ENCODE results near the gene ADH4. TPM values are rescaled to one million over a fixed set of nuclear protein-coding genes. Genes with fewer than 3 reads are reported as not detected.

ADH4 gene
- total RNA-seq, 1 experiment from 2014 or later = not detected

DNA sequence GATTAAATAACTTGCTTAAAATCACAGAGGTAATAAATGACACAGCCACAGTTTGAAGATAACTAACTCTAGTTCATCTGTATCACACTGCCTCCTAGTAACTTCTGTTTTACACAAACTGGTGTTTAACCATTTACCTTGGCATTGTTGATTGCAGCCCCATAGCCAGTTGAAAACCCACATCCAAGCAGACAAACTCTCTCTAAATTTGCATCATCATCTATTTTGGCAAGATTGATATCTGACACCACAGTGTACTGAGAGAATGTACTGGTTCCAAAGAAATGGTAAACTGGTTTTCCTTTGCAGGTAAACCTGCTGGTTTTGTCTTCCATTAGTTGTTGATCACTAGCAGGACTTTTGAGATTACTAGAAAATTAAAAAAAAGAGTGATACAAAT lies 7.8 kb downstream of the ADH4 start:
- POLR2A ChIA-PET = no interaction called here
- Mint-ChIP-seq H3K9me3 (ENCODE audit: unreplicated experiment) (no peaks in the 10 kb centered on the region), H3K27me3 (ENCODE audit: insufficient read depth, unreplicated experiment) (no peaks in the 10 kb centered on the region), H3K36me3 (ENCODE audit: insufficient read depth, unreplicated experiment) (no peaks in the 10 kb centered on the region), H3K4me1 (ENCODE audit: insufficient read depth, unreplicated experiment) (no peaks in the 10 kb centered on the region), H3K4me3 (ENCODE audit: unreplicated experiment) (no peak overlapping the region), H3K27ac (ENCODE audit: low read depth, unreplicated experiment) (no peak overlapping the region)
- TF ChIP-seq, protein P1, sequence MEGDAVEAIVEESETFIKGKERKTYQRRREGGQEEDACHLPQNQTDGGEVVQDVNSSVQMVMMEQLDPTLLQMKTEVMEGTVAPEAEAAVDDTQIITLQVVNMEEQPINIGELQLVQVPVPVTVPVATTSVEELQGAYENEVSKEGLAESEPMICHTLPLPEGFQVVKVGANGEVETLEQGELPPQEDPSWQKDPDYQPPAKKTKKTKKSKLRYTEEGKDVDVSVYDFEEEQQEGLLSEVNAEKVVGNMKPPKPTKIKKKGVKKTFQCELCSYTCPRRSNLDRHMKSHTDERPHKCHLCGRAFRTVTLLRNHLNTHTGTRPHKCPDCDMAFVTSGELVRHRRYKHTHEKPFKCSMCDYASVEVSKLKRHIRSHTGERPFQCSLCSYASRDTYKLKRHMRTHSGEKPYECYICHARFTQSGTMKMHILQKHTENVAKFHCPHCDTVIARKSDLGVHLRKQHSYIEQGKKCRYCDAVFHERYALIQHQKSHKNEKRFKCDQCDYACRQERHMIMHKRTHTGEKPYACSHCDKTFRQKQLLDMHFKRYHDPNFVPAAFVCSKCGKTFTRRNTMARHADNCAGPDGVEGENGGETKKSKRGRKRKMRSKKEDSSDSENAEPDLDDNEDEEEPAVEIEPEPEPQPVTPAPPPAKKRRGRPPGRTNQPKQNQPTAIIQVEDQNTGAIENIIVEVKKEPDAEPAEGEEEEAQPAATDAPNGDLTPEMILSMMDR (IDR thresholded peaks at IDR 0.05; ENCODE audit: unreplicated experiment) = no peak
- CTCF ChIA-PET = no interaction called here
- DNase-seq (ENCODE audit: unreplicated experiment) = no peak
- no TSS peak for BruUV-seq (replicated peaks)
- intact Hi-C loops (cut with micrococcal nuclease) = no loop called here

DNA sequence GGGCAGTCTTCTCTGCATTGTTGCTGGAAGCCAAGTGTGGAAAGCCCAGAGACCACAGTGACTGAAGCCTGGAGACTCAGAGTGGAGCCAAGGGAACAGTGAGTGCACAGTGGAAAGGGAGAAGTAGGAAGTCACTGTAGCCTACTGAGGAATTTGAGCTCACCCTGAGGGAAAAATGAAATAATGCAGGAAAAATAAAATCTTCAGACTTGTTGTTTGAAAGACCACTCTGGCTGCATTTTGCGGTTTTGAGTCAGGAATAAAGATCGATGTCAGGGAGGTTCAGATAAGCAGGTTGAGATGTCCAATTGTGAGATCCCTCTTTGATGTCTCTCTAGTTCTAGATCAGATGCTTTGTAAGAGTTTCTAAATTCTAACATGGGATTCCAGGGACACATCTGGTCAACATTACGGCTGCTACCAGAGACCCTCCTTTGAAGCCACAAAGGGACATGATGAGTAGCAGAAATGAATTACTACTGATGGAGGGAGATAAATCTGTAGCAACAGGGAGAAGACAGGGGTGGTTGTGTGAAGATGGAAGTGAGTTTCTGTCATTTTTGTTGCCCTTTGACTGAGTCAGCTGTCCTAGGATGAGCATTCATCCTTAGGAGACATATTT lies 8.4 kb downstream of the ADH4 start:
- no peak overlapping the region for H3K4me3 Mint-ChIP-seq (ENCODE audit: unreplicated experiment)
- no TSS peak for BruUV-seq (replicated peaks)
- CTCF ChIA-PET = no interaction called here
- no peak overlapping the region for H3K27ac Mint-ChIP-seq (ENCODE audit: low read depth, unreplicated experiment)
- DNase-seq (ENCODE audit: unreplicated experiment) = no peak
- H3K36me3 Mint-ChIP-seq (ENCODE audit: insufficient read depth, unreplicated experiment) = no peaks in the 10 kb centered on the region
- TF ChIP-seq, protein P1 (IDR thresholded peaks at IDR 0.05; ENCODE audit: unreplicated experiment) = no peak
- POLR2A ChIA-PET = no interaction called here
- no peaks in the 10 kb centered on the region for H3K4me1 Mint-ChIP-seq (ENCODE audit: insufficient read depth, unreplicated experiment)
- intact Hi-C loops (cut with micrococcal nuclease) = no loop called here
- no peaks in the 10 kb centered on the region for H3K27me3 Mint-ChIP-seq (ENCODE audit: insufficient read depth, unreplicated experiment)
- H3K9me3 Mint-ChIP-seq (ENCODE audit: unreplicated experiment) = no peaks in the 10 kb centered on the region

DNA sequence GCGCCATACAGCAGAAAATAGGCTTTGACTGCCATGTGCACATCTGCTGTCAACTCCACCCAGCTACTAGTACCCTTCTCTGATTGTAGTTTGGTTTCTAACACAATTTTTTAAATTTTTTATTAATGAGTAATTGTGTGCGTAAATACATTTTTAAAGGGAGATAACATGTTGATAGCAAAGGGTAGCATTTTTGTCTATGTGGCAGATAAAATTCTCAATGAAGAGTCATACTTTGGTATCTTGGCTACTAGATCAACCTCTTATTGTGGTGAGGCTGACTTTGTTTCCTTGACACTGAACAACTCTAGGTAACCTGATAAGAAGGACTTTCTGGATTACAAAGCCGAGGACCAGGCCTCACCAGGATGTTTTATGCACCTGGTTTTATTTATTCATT lies 9.5 kb downstream of the ADH4 start:
- Mint-ChIP-seq H3K4me3 (ENCODE audit: unreplicated experiment) (no peak overlapping the region), H3K27ac (ENCODE audit: low read depth, unreplicated experiment) (no peak overlapping the region), H3K27me3 (ENCODE audit: insufficient read depth, unreplicated experiment) (no peaks in the 10 kb centered on the region), H3K4me1 (ENCODE audit: insufficient read depth, unreplicated experiment) (no peaks in the 10 kb centered on the region), H3K36me3 (ENCODE audit: insufficient read depth, unreplicated experiment) (no peaks in the 10 kb centered on the region), H3K9me3 (ENCODE audit: unreplicated experiment) (no peaks in the 10 kb centered on the region)
- TF ChIP-seq, protein P1 (IDR thresholded peaks at IDR 0.05; ENCODE audit: unreplicated experiment) = no peak
- intact Hi-C loops (cut with micrococcal nuclease) = no loop called here
- ChIA-PET POLR2A (interaction anchor here (1.0 kb wide), 1 partner anchor 47 kb away, joined by 3 read pairs; no protein-coding TSS in a partner anchor), CTCF (interaction anchor here (1.2 kb wide), 1 partner anchor 24 kb away, joined by 3 read pairs; no protein-coding TSS in a partner anchor)
- no TSS peak for BruUV-seq (replicated peaks)
- no peak for DNase-seq (ENCODE audit: unreplicated experiment)

DNA sequence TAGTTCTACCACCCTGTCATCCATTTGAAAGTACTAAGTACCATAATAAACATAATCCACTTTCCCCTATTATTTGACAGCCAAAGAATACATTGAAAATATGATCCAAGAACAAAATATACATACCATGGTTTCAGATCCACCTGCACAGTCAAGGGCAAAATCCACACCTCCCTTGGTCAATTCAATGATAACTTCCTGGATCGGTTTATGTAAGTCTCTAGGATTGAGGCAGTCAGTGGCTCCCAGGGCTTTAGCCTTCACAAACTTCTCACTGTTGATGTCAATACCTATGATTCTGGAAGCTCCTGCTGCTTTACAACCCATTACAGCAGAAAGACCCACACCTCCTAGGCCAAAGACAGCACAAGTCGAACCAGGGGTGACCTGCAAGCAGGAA lies 12.7 kb downstream of the ADH4 start:
- TF ChIP-seq, protein P1 (IDR thresholded peaks at IDR 0.05; ENCODE audit: unreplicated experiment) = no peak
- CTCF ChIA-PET = interaction anchor here (1.3 to 1.4 kb wide), 2 partner anchors 14 to 331 kb away, joined by 4 to 6 read pairs; no protein-coding TSS in a partner anchor
- no TSS peak for BruUV-seq (replicated peaks)
- Mint-ChIP-seq H3K27me3 (ENCODE audit: insufficient read depth, unreplicated experiment) (no peaks in the 10 kb centered on the region), H3K36me3 (ENCODE audit: insufficient read depth, unreplicated experiment) (no peaks in the 10 kb centered on the region), H3K4me3 (ENCODE audit: unreplicated experiment) (no peak overlapping the region), H3K4me1 (ENCODE audit: insufficient read depth, unreplicated experiment) (no peaks in the 10 kb centered on the region), H3K27ac (ENCODE audit: low read depth, unreplicated experiment) (no peak overlapping the region), H3K9me3 (ENCODE audit: unreplicated experiment) (no peaks in the 10 kb centered on the region)
- intact Hi-C loops (cut with micrococcal nuclease) = no loop called here
- DNase-seq (ENCODE audit: unreplicated experiment) = no peak
- POLR2A ChIA-PET = interaction anchor here (0.6 to 1.0 kb wide), 2 partner anchors 41 to 421 kb away, joined by 3 to 6 read pairs; no protein-coding TSS in a partner anchor

Measured in MCF 10A (cell line).